NT2/D1 (cell line): Measurements from ENCODE around the gene COLQ.

Source experiments
- YY1 ChIP-seq: IDR thresholded peaks from 2 replicates; pipeline ENCODE4 v1.6.1; 2011; ENCODE audit not compliant: insufficient read length, insufficient read depth
- ZNF274 ChIP-seq: IDR thresholded peaks from 2 replicates; pipeline ENCODE4 v1.6.1; 2011; ENCODE audit warnings: mild to moderate bottlenecking, low read depth, low read length

DNA sequence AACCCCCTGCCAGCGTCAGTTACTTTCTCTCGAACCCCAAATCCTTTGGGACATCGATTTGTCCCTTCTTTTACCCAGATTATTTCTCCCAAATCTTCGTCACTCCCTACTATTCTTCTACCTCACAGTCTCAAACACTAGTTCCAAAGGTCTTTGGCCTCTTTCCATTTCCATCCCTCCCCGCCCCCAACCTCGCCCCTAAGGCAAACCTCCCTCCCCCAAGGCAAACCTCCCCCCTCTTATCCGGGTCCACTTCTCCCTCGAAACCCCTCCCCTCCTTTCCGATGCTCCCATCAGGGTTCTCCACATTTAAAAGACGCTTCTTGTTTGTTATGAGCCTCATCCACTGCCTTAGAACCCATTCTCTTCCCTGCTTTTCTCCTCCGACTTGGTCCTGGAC, 93.5 kb downstream of the COLQ start:
- TF ChIP-seq YY1 (no peak), ZNF274 (no peak)
